Measurements from ENCODE around the gene JPH4.

GRCh38 chr14:23566778-23567185 lies 11.8 kb downstream of the JPH4 start:
- TF ChIP-seq POLR2AphosphoS5 (IDR thresholded peaks at IDR 0.05), result no peak
- TF ChIP-seq CTCF (IDR thresholded peaks at IDR 0.05), result no peak

Data from transverse colon (tissue), 4 donors.